Measurements from ENCODE around the gene CHRNE. TPM values are rescaled to one million over a fixed set of nuclear protein-coding genes. Genes with fewer than 3 reads are reported as not detected.
A peak's percentile ranks its signal among the peaks of the same experiment; 100 is the strongest.

CHRNE gene
- total and polyA plus RNA-seq, 2 of the 13 experiments (the other 11 are each of a cell fraction or from before 2014, with no cell fraction given) = 0.53 to 0.59 TPM

DNA sequence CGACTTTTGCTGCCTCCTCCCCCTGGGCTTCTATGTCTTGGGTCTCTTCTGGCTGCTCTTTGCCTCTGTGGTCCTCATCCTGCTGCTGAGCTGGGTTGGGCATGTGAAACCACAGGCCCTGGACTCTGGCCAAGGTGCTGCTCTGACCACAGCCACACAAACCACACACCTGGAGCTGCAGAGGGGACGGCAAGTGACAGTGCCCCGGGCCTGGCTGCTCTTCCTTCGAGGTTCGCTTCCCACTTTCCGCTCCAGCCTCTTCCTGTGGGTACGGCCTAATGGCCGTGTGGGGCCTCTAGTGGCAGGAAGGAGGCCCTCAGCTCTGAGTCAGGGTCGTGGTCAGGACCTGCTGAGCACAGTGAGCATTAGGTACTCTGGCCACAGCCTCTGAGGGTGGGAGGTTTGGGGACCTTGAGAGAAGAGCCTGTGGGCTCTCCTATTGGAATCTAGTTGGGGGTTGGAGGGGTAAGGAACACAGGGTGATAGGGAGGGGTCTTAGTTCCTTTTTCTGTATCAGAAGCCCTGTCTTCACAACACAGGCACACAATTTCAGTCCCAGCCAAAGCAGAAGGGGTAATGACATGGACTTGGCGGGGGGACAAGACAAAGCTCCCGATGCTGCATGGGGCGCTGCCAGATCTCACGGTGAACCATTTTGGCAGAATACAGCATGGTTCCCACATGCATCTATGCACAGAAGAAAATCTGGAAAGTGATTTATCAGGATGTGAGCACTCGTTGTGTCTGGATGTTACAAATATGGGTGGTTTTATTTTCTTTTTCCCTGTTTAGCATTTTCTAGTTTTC is 31.5 kb upstream of the CHRNE start (continued):
- TF ChIP-seq, protein P1, sequence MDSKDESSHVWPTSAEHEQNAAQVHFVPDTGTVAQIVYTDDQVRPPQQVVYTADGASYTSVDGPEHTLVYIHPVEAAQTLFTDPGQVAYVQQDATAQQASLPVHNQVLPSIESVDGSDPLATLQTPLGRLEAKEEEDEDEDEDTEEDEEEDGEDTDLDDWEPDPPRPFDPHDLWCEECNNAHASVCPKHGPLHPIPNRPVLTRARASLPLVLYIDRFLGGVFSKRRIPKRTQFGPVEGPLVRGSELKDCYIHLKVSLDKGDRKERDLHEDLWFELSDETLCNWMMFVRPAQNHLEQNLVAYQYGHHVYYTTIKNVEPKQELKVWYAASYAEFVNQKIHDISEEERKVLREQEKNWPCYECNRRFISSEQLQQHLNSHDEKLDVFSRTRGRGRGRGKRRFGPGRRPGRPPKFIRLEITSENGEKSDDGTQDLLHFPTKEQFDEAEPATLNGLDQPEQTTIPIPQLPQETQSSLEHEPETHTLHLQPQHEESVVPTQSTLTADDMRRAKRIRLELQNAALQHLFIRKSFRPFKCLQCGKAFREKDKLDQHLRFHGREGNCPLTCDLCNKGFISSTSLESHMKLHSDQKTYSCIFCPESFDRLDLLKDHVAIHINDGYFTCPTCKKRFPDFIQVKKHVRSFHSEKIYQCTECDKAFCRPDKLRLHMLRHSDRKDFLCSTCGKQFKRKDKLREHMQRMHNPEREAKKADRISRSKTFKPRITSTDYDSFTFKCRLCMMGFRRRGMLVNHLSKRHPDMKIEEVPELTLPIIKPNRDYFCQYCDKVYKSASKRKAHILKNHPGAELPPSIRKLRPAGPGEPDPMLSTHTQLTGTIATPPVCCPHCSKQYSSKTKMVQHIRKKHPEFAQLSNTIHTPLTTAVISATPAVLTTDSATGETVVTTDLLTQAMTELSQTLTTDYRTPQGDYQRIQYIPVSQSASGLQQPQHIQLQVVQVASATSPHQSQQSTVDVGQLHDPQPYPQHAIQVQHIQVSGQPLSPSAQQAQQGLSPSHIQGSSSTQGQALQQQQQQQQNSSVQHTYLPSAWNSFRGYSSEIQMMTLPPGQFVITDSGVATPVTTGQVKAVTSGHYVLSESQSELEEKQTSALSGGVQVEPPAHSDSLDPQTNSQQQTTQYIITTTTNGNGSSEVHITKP (CRISPR knock-in tag; IDR thresholded peaks at IDR 0.05; ENCODE audit: low read depth) = no peak
- TF ChIP-seq, protein P2, sequence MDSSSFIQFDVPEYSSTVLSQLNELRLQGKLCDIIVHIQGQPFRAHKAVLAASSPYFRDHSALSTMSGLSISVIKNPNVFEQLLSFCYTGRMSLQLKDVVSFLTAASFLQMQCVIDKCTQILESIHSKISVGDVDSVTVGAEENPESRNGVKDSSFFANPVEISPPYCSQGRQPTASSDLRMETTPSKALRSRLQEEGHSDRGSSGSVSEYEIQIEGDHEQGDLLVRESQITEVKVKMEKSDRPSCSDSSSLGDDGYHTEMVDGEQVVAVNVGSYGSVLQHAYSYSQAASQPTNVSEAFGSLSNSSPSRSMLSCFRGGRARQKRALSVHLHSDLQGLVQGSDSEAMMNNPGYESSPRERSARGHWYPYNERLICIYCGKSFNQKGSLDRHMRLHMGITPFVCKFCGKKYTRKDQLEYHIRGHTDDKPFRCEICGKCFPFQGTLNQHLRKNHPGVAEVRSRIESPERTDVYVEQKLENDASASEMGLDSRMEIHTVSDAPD (CRISPR knock-in tag; IDR thresholded peaks at IDR 0.05) = no peak
- TF ChIP-seq, protein P3, sequence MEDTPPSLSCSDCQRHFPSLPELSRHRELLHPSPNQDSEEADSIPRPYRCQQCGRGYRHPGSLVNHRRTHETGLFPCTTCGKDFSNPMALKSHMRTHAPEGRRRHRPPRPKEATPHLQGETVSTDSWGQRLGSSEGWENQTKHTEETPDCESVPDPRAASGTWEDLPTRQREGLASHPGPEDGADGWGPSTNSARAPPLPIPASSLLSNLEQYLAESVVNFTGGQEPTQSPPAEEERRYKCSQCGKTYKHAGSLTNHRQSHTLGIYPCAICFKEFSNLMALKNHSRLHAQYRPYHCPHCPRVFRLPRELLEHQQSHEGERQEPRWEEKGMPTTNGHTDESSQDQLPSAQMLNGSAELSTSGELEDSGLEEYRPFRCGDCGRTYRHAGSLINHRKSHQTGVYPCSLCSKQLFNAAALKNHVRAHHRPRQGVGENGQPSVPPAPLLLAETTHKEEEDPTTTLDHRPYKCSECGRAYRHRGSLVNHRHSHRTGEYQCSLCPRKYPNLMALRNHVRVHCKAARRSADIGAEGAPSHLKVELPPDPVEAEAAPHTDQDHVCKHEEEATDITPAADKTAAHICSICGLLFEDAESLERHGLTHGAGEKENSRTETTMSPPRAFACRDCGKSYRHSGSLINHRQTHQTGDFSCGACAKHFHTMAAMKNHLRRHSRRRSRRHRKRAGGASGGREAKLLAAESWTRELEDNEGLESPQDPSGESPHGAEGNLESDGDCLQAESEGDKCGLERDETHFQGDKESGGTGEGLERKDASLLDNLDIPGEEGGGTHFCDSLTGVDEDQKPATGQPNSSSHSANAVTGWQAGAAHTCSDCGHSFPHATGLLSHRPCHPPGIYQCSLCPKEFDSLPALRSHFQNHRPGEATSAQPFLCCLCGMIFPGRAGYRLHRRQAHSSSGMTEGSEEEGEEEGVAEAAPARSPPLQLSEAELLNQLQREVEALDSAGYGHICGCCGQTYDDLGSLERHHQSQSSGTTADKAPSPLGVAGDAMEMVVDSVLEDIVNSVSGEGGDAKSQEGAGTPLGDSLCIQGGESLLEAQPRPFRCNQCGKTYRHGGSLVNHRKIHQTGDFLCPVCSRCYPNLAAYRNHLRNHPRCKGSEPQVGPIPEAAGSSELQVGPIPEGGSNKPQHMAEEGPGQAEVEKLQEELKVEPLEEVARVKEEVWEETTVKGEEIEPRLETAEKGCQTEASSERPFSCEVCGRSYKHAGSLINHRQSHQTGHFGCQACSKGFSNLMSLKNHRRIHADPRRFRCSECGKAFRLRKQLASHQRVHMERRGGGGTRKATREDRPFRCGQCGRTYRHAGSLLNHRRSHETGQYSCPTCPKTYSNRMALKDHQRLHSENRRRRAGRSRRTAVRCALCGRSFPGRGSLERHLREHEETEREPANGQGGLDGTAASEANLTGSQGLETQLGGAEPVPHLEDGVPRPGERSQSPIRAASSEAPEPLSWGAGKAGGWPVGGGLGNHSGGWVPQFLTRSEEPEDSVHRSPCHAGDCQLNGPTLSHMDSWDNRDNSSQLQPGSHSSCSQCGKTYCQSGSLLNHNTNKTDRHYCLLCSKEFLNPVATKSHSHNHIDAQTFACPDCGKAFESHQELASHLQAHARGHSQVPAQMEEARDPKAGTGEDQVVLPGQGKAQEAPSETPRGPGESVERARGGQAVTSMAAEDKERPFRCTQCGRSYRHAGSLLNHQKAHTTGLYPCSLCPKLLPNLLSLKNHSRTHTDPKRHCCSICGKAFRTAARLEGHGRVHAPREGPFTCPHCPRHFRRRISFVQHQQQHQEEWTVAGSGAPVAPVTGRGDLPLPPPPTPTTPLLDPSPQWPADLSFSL (CRISPR knock-in tag; IDR thresholded peaks at IDR 0.05) = no peak
- TF ChIP-seq PHF20 (CRISPR knock-in tag; IDR thresholded peaks at IDR 0.05) (no peak), ZMYM3 (CRISPR knock-in tag; IDR thresholded peaks at IDR 0.05) (no peak), SAP130 (CRISPR knock-in tag; IDR thresholded peaks at IDR 0.05; ENCODE audit: low read depth) (peak; percentile 51), RBFOX2 (IDR thresholded peaks at IDR 0.05; ENCODE audit: low read depth, low read length) (no peak), JARID2 (CRISPR knock-in tag; IDR thresholded peaks at IDR 0.05; ENCODE audit: insufficient replicate concordance) (no peak)
- TF ChIP-seq, protein P4, sequence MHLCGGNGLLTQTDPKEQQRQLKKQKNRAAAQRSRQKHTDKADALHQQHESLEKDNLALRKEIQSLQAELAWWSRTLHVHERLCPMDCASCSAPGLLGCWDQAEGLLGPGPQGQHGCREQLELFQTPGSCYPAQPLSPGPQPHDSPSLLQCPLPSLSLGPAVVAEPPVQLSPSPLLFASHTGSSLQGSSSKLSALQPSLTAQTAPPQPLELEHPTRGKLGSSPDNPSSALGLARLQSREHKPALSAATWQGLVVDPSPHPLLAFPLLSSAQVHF (CRISPR knock-in tag; IDR thresholded peaks at IDR 0.05) = no peak
- TF ChIP-seq, protein P5, sequence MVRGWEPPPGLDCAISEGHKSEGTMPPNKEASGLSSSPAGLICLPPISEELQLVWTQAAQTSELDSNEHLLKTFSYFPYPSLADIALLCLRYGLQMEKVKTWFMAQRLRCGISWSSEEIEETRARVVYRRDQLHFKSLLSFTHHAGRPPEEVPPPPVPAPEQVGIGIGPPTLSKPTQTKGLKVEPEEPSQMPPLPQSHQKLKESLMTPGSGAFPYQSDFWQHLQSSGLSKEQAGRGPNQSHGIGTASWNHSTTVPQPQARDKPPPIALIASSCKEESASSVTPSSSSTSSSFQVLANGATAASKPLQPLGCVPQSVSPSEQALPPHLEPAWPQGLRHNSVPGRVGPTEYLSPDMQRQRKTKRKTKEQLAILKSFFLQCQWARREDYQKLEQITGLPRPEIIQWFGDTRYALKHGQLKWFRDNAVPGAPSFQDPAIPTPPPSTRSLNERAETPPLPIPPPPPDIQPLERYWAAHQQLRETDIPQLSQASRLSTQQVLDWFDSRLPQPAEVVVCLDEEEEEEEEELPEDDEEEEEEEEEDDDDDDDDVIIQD (CRISPR knock-in tag; IDR thresholded peaks at IDR 0.05; ENCODE audit: low read depth) = no peak
- TF ChIP-seq, protein P6, sequence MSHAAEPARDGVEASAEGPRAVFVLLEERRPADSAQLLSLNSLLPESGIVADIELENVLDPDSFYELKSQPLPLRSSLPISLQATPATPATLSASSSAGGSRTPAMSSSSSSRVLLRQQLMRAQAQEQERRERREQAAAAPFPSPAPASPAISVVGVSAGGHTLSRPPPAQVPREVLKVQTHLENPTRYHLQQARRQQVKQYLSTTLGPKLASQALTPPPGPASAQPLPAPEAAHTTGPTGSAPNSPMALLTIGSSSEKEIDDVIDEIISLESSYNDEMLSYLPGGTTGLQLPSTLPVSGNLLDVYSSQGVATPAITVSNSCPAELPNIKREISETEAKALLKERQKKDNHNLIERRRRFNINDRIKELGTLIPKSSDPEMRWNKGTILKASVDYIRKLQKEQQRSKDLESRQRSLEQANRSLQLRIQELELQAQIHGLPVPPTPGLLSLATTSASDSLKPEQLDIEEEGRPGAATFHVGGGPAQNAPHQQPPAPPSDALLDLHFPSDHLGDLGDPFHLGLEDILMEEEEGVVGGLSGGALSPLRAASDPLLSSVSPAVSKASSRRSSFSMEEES (CRISPR knock-in tag; IDR thresholded peaks at IDR 0.05) = no peak
